Measurements from ENCODE around the gene HMGB4. TPM values are rescaled to one million over a fixed set of nuclear protein-coding genes. Genes with fewer than 3 reads are reported as not detected.

Gene HMGB4
- total RNA-seq, 1 donor from 2014 or later, result not detected

- DNase-seq (ENCODE audit: extremely low spot score, unreplicated experiment), result no peak
- Mint-ChIP-seq H3K4me1 (ENCODE audit: unreplicated experiment) (no peaks in the 10 kb centered on the region), H3K36me3 (no peaks in the 10 kb centered on the region), H3K4me3 (no peak overlapping the region), H3K9me3 (no peaks in the 10 kb centered on the region), H3K27ac (no peak overlapping the region), H3K27me3 (peaks cover 24% of the 10 kb centered on the region)
- no peak for TF ChIP-seq CTCF (conservative IDR thresholded peaks at IDR 0.05)
These were observed 11.2 kb upstream of the HMGB4 start for GRCh38 chr1:33852711-33853110.

DNA sequence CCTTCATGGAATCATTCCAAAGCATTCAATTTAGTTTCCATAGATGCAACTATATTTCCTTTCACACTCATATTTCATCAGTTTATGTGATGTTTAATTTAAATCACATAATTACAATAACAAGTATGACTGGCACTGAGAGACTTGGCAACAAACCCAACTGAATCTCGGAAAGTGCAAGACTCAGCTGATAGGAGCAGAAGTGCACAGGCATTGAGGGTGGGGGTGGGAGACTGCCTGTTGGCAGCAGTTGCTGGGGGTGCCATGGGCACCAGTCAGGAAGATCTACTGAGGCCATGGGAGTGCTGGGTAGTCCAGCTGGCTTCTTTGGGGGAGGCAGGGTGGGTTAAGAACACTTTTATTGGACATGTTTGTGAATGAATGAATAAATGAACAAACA, 10.4 kb upstream of the HMGB4 start:
- Mint-ChIP-seq H3K4me3 (no peak overlapping the region), H3K27ac (no peak overlapping the region), H3K27me3 (peaks cover 24% of the 10 kb centered on the region), H3K36me3 (no peaks in the 10 kb centered on the region), H3K9me3 (no peaks in the 10 kb centered on the region), H3K4me1 (ENCODE audit: unreplicated experiment) (no peaks in the 10 kb centered on the region)
- no peak for TF ChIP-seq CTCF (conservative IDR thresholded peaks at IDR 0.05)
- no peak for DNase-seq (ENCODE audit: extremely low spot score, unreplicated experiment)

DNA sequence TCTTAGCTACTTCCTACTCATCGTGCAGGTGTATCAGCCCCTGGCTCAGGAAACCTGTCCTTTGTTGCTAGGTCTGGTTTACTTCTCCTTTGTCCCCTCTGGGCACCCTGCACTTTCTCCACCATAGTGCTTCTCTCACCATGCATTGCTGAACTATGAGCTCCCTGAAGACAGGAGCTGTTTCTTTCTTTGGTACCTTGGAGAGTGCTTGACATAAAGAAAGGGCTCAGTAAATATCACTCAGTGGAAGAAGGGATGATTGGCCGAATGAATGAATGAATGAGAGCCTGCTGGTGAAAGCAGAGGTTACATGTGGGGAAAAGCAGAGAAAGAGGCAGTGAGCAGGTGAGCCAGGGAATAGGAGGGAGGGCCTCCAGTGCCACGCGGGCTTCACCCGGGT, 9.8 kb upstream of the HMGB4 start:
- Mint-ChIP-seq H3K4me3 (no peak overlapping the region), H3K27ac (no peak overlapping the region), H3K4me1 (ENCODE audit: unreplicated experiment) (no peaks in the 10 kb centered on the region), H3K27me3 (peaks cover 23% of the 10 kb centered on the region), H3K36me3 (no peaks in the 10 kb centered on the region), H3K9me3 (no peaks in the 10 kb centered on the region)
- no peak for DNase-seq (ENCODE audit: extremely low spot score, unreplicated experiment)
- TF ChIP-seq CTCF (conservative IDR thresholded peaks at IDR 0.05), result no peak

GRCh38 chr1:33860671-33861070, 3.2 kb upstream of the HMGB4 start:
- H3K9me3 Mint-ChIP-seq, result no peaks in the 10 kb centered on the region
- H3K36me3 Mint-ChIP-seq, result no peaks in the 10 kb centered on the region
- no peak overlapping the region for H3K27ac Mint-ChIP-seq
- DNase-seq (ENCODE audit: extremely low spot score, unreplicated experiment), result no peak
- no peaks in the 10 kb centered on the region for H3K4me1 Mint-ChIP-seq (ENCODE audit: unreplicated experiment)
- no peak for TF ChIP-seq CTCF (conservative IDR thresholded peaks at IDR 0.05)
- no peak overlapping the region for H3K4me3 Mint-ChIP-seq
- H3K27me3 Mint-ChIP-seq, result peaks cover 3% of the 10 kb centered on the region

DNA sequence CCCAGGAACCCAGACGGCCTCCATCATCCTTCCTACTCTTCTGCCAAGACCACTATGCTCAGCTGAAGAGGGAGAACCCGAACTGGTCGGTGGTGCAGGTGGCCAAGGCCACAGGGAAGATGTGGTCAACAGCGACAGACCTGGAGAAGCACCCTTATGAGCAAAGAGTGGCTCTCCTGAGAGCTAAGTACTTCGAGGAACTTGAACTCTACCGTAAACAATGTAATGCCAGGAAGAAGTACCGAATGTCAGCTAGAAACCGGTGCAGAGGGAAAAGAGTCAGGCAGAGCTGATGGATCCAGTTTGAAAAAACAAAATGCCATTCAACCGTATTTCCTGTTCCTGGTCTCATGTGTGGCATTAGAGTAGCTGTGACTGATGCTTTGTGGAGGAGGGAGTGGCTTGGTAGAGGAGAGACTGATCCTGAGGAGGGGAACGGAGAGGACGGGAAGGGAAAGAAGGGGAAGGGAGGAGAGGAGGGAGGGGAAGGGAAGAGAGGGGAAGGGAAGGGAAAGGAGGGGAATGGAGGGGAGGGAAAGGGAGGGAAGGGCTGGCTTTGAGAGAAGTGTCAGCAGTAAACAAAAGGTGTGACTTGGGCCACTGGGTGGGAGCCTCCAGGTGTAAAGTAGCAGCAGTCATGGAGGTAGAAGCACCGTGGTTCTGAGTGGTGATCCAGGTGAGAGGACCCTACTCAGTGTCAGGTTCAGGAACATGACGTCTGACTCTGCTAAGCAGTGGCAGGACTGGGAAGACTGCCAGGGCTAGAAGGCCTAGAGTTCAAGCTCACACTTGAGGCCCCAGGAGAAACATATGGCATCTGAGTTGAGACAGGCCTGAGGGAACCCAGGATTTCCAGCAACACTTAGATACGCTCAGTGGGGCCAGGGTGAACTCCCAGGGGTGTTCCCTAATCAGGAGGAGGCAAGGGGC, 846 bp downstream of the HMGB4 start:
- H3K36me3 Mint-ChIP-seq, result no peaks in the 10 kb centered on the region
- no peak overlapping the region for H3K4me3 Mint-ChIP-seq
- TF ChIP-seq CTCF (conservative IDR thresholded peaks at IDR 0.05), result no peak
- no peak for DNase-seq (ENCODE audit: extremely low spot score, unreplicated experiment)
- H3K4me1 Mint-ChIP-seq (ENCODE audit: unreplicated experiment), result no peaks in the 10 kb centered on the region
- no peaks in the 10 kb centered on the region for H3K9me3 Mint-ChIP-seq
- H3K27me3 Mint-ChIP-seq, result peaks cover 8% of the 10 kb centered on the region
- H3K27ac Mint-ChIP-seq, result no peak overlapping the region
